H1 (cell line): ENCODE measurements around the gene FNIP2. TPM values are rescaled to one million over a fixed set of nuclear protein-coding genes. Genes with fewer than 3 reads are reported as not detected.

ENCODE experiments used
- CTCF ChIA-PET: fragments of 300-600 bp; sonication (Branson Sonifier 250); formaldehyde crosslinking; loops from one replicate; lab custom pipeline; 2021; ENCODE audit not compliant: partially characterized antibody; lab: Charles Lee
- POLR2A ChIA-PET: fragments of 300-600 bp; sonication (Branson Sonifier 250); formaldehyde crosslinking; loops from one replicate; lab custom pipeline; 2021; ENCODE audit warnings: inconsistent platforms; ENCODE audit not compliant: partially characterized antibody; lab: Charles Lee
- DNase-seq, 2 experiments: peaks; one replicate each; pipeline versions ENCODE4 v3.0.0 to v3.0.0-alpha.2; 2010 to 2022; ENCODE audit warnings: low spot score in 2 of 2, low read depth in 1 of 2, mixed read lengths in 1 of 2
- FAIRE-seq: peaks from 2 replicates; lab custom pipeline; 2011; peaks lifted over from hg19 to GRCh38; lab: Jason Lieb, UNC
- H2AFZ ChIP-seq: 2 replicates; pipeline ENCODE4 v1.8.1; 2012; ENCODE audit warnings: low read length, inconsistent platforms
- H2AK5ac ChIP-seq: 2 replicates; pipeline ENCODE4 v1.6.1; 2013; ENCODE audit warnings: low read depth, low read length
- H2BK120ac ChIP-seq: replicated peaks from 2 replicates; pipeline ENCODE3; 2013; ENCODE audit warnings: low read depth, low read length, inconsistent platforms
- H2BK12ac ChIP-seq: 2 replicates; pipeline ENCODE4 v1.6.1; 2013; ENCODE audit warnings: low read depth, low read length
- H2BK15ac ChIP-seq: 2 replicates; pipeline ENCODE4 v1.6.1; 2013; ENCODE audit warnings: low read length
- H2BK20ac ChIP-seq: 2 replicates; pipeline ENCODE4 v1.6.1; 2013; ENCODE audit warnings: low read length
- H2BK5ac ChIP-seq: 2 replicates; pipeline ENCODE4 v1.6.1; 2013; ENCODE audit warnings: low read depth, low read length
- H3K14ac ChIP-seq: 2 replicates; pipeline ENCODE4 v1.6.1; 2013; ENCODE audit warnings: inconsistent platforms; ENCODE audit not compliant: insufficient read length
- H3K18ac ChIP-seq: 2 replicates; pipeline ENCODE4 v1.6.1; 2013; ENCODE audit warnings: low read length; ENCODE audit errors: extremely low read depth
- H3K23ac ChIP-seq: 2 replicates; pipeline ENCODE4 v1.6.1; 2013; ENCODE audit warnings: inconsistent platforms; ENCODE audit not compliant: insufficient read length
- H3K23me2 ChIP-seq: 2 replicates; pipeline ENCODE4 v1.6.1; 2013; ENCODE audit warnings: low read depth, low read length
- H3K27ac ChIP-seq: 2 replicates; pipeline ENCODE4 v1.6.1; 2011; ENCODE audit warnings: low read depth, low read length, inconsistent platforms
- H3K27me3 ChIP-seq, 4 experiments: replicated peaks in 1 of 4; 1 replicate in 1 of 4; 2 replicates in 3 of 4; pipeline versions ENCODE4 v1.6.1 to v1.8.1; 2011 to 2013; ENCODE audit warnings: low read length in 3 of 4, mild to moderate bottlenecking in 3 of 4, inconsistent platforms in 2 of 4, mixed read lengths in 2 of 4, moderate library complexity in 1 of 4; ENCODE audit not compliant: control insufficient read depth in 3 of 4, insufficient read depth in 3 of 4; ENCODE audit errors: extremely low read depth in 1 of 4
- H3K36me3 ChIP-seq, 4 experiments: 2 replicates each; pipeline versions ENCODE4 v1.6.1 to v1.8.1; 2011 to 2013; ENCODE audit warnings: mild to moderate bottlenecking in 4 of 4, low read length in 3 of 4, moderate library complexity in 2 of 4, control low read depth in 1 of 4, inconsistent platforms in 1 of 4; ENCODE audit not compliant: insufficient read depth in 4 of 4, control insufficient read depth in 2 of 4
- H3K4ac ChIP-seq: replicated peaks from 2 replicates; pipeline ENCODE3; 2013; ENCODE audit warnings: low read length, low read depth, mixed read lengths, inconsistent platforms; ENCODE audit not compliant: insufficient read length
- H3K4me1 ChIP-seq, 4 experiments: replicated peaks in 1 of 4; 1 replicate in 1 of 4; 2 replicates in 3 of 4; pipeline versions ENCODE4 v1.6.1 to v1.8.1; 2011 to 2013; ENCODE audit warnings: low read length in 3 of 4, inconsistent platforms in 2 of 4, mixed read lengths in 1 of 4; ENCODE audit not compliant: insufficient read depth in 4 of 4, control insufficient read depth in 3 of 4
- H3K4me2 ChIP-seq, 2 experiments: 2 replicates each; pipeline versions ENCODE4 v1.6.1 to v1.8.1; 2011 to 2013; ENCODE audit warnings: low read depth in 2 of 2, low read length in 2 of 2, control low read depth in 1 of 2, inconsistent platforms in 1 of 2, mild to moderate bottlenecking in 1 of 2; ENCODE audit not compliant: insufficient read depth in 1 of 2
- H3K4me3 ChIP-seq, 4 experiments: fragments of 200-600, 300-600 bp in 1 of 4; sonication (generic), shearing (Covaris generic), sonication (Bioruptor Twin) in 1 of 4; 2 replicates each; pipeline versions ENCODE4 v1.5.1 to v1.8.1; 2011 to 2016; ENCODE audit warnings: low read length in 4 of 4, low read depth in 3 of 4, control low read depth in 2 of 4, inconsistent platforms in 2 of 4, mild to moderate bottlenecking in 2 of 4, mixed read lengths in 1 of 4, moderate library complexity in 1 of 4; ENCODE audit not compliant: insufficient read depth in 2 of 4; ENCODE audit errors: extremely low read depth in 1 of 4
- H3K56ac ChIP-seq: replicated peaks from 2 replicates; pipeline ENCODE3; 2013; ENCODE audit warnings: low read depth, mild to moderate bottlenecking, mixed read lengths, low read length, inconsistent platforms; ENCODE audit not compliant: insufficient read length
- H3K79me1 ChIP-seq: 2 replicates; pipeline ENCODE4 v1.6.1; 2013; ENCODE audit warnings: low read depth, low read length, control low read depth
- H3K79me2 ChIP-seq, 2 experiments: 2 replicates each; pipeline versions ENCODE4 v1.6.1 to v1.8.1; 2012 to 2013; ENCODE audit warnings: low read length in 2 of 2, mild to moderate bottlenecking in 2 of 2, inconsistent platforms in 1 of 2; ENCODE audit not compliant: insufficient read depth in 2 of 2, control insufficient read depth in 1 of 2
- H3K9ac ChIP-seq, 4 experiments: replicated peaks in 1 of 4; 1 replicate in 1 of 4; 2 replicates in 3 of 4; pipeline versions ENCODE4 v1.6.1 to v1.8.1; 2011 to 2013; ENCODE audit warnings: low read depth in 3 of 4, low read length in 3 of 4, control low read depth in 2 of 4, mild to moderate bottlenecking in 2 of 4, moderate library complexity in 2 of 4, inconsistent platforms in 1 of 4; ENCODE audit errors: extremely low read depth in 1 of 4
- H3K9me3 ChIP-seq, 2 experiments: 2 replicates each; pipeline versions ENCODE4 v1.6.1 to v1.8.1; 2012 to 2013; ENCODE audit warnings: mild to moderate bottlenecking in 2 of 2, moderate library complexity in 2 of 2, control low read depth in 1 of 2, inconsistent platforms in 1 of 2, low read depth in 1 of 2, low read length in 1 of 2, mixed read lengths in 1 of 2; ENCODE audit not compliant: insufficient read depth in 2 of 2
- H4K20me1 ChIP-seq, 2 experiments: replicated peaks in 1 of 2; 2 replicates each; pipeline versions ENCODE3 to v1.8.1; 2011 to 2013; ENCODE audit warnings: inconsistent platforms in 2 of 2, low read length in 2 of 2, mild to moderate bottlenecking in 1 of 2; ENCODE audit not compliant: insufficient read depth in 2 of 2, control insufficient read depth in 1 of 2
- H4K5ac ChIP-seq: 2 replicates; pipeline ENCODE4 v1.6.1; 2013; ENCODE audit warnings: low read length, low read depth, mixed read lengths, inconsistent platforms; ENCODE audit not compliant: insufficient read length
- H4K8ac ChIP-seq: 2 replicates; pipeline ENCODE4 v1.8.0; 2013; ENCODE audit warnings: mild to moderate bottlenecking, moderate library complexity, low read length, inconsistent platforms; ENCODE audit not compliant: insufficient read depth; ENCODE audit errors: extremely low read depth
- H4K91ac ChIP-seq: replicated peaks from 2 replicates; pipeline ENCODE3; 2013; ENCODE audit warnings: low read length, mixed read lengths, inconsistent platforms; ENCODE audit not compliant: insufficient read length
- CREB1 ChIP-seq: IDR thresholded peaks from 2 replicates; pipeline ENCODE4 v1.6.1; 2012; ENCODE audit warnings: inconsistent platforms
- USF2 ChIP-seq: IDR thresholded peaks from 2 replicates; pipeline ENCODE4 v1.6.1; 2011; ENCODE audit warnings: low read length, improper control_type of control experiment
- WGBS, 2 experiments: shearing (Covaris generic) in 1 of 2; methylation state at CpG; one replicate each; pipeline versions ENCODE4 v1.1.6 to v1.1.7; 2013 to 2015; ENCODE audit warnings: low lambda C conversion rate in 2 of 2, mixed read lengths in 2 of 2, inconsistent platforms in 1 of 2, low coverage in 1 of 2, missing lambda C conversion rate in 1 of 2; ENCODE audit not compliant: insufficient replicate concordance in 2 of 2, insufficient coverage in 1 of 2, insufficient read length in 1 of 2; ENCODE audit errors: extremely low coverage in 1 of 2, missing lambda C conversion rate in 1 of 2; 5-methylcytosine and 5-hydroxymethylcytosine counted together
- polyA plus RNA-seq, 7 experiments: library from polyadenylated mRNA; depleted of rRNA in 3 of 7; stranded (reverse) in 5 of 7; unstranded in 2 of 7; fragments of >200 nt in 5 of 7; fragments of 200-250 nt in 2 of 7; gene quantifications; 1 replicate in 5 of 7; 2 replicates in 1 of 7; 4 replicates in 1 of 7; pipeline versions ENCODE4 v1.2.1 to v1.2.3, GENCODE V29; 2011 to 2013; ENCODE audit warnings: missing spikeins in 2 of 7, mixed read lengths in 2 of 7
- total RNA-seq: library from RNA; stranded (reverse); fragmentation: NEBNext Ultra II Directional; extraction: Animal tissue kit (Norgen Biotek cat#: 25700); gene quantifications from 2 replicates; pipeline ENCODE4 v1.2.1, GENCODE V29; 2021

FNIP2 gene
- total and polyA plus RNA-seq, 2 of the 8 experiments (the other 6 are each of a cell fraction or from before 2014, with no cell fraction given), result 4.0 to 13.0 TPM

- no peaks in the 10 kb centered on the region for H3K9me3 ChIP-seq
- 90% methylated on average over 2 of the region's 2 CpGs; no CpG with 5 or more reads in 1 of the 2 experiments for WGBS, 2 experiments
- H3K4me3 ChIP-seq, result no peak overlapping the region
- no peak overlapping the region for H3K56ac ChIP-seq
- H3K4me1 ChIP-seq, result peaks cover 0 to 2% (median 0%) of the 10 kb centered on the region in 4 experiments; a peak in 1 of 7 replicates
- H2AFZ ChIP-seq, result no peak overlapping the region
- H2BK5ac ChIP-seq, result no peak overlapping the region
- H3K36me3 ChIP-seq, result no peaks in the 10 kb centered on the region
- H3K4me2 ChIP-seq, result no peak overlapping the region
- H2BK20ac ChIP-seq, result no peak overlapping the region
- no peak overlapping the region for H3K23ac ChIP-seq
- H2BK15ac ChIP-seq, result no peak overlapping the region
- H3K14ac ChIP-seq, result no peak overlapping the region
- H4K8ac ChIP-seq, result no peak overlapping the region
- H3K4ac ChIP-seq, result no peak overlapping the region
- H3K27ac ChIP-seq, result no peak overlapping the region
- FAIRE-seq (no peak), DNase-seq (no peak)
- no peaks in the 10 kb centered on the region; the same call in 1 of the 2 replicates for H3K79me1 ChIP-seq
- H2AK5ac ChIP-seq, result no peak overlapping the region
- H3K9ac ChIP-seq, result no peak overlapping the region
- no peak overlapping the region for H4K5ac ChIP-seq
- H3K23me2 ChIP-seq, result no peaks in the 10 kb centered on the region
- no peaks in the 10 kb centered on the region for H4K20me1 ChIP-seq
- no peak overlapping the region for H4K91ac ChIP-seq
- TF ChIP-seq CREB1 (no peak), USF2 (no peak)
- CTCF ChIA-PET, result interaction anchor here (1.1 to 1.5 kb wide), 2 partner anchors 22 to 66 kb away, joined by 3 read pairs; no protein-coding TSS in a partner anchor
- no peak overlapping the region for H3K18ac ChIP-seq
- no peaks in the 10 kb centered on the region for H3K27me3 ChIP-seq
- POLR2A ChIA-PET, result no interaction called here
- H3K79me2 ChIP-seq, result peaks cover 0 to 26% of the 10 kb centered on the region in 2 experiments; a peak in 2 of 4 replicates
- no peak overlapping the region for H2BK12ac ChIP-seq
- H2BK120ac ChIP-seq, result no peak overlapping the region
These were observed 15.0 kb downstream of the FNIP2 start for GRCh38 chr4:158783785-158784184.
